Right lobe of liver (tissue), 6 donors: Measurements from ENCODE around the gene AGFG2. TPM values are rescaled to one million over a fixed set of nuclear protein-coding genes. Genes with fewer than 3 reads are reported as not detected.
"Not testable (repeated sequence)": the region's sequence is repeated elsewhere in the genome, so short reads cannot be mapped to it uniquely, and the experiment has no call there.

Experiments
- ATAC-seq, 4 donors: fragments of 200-7000 bp; cut with Tn5 transposase; one replicate each; pipeline ENCODE4 v1.9.1; 2020; ENCODE audit warnings: mild to moderate bottlenecking in 4 of 4, moderate library complexity in 4 of 4
- DNase-seq, 3 donors: peaks; one replicate each; pipeline ENCODE4 v3.0.0-alpha.2; 2020
- H3K27ac ChIP-seq, 3 donors: fragments of 200-600 bp; one replicate each; pipeline ENCODE4 v1.8.0; 2022
- H3K27me3 ChIP-seq, 2 donors: fragments of 200-600 bp; one replicate each; pipeline ENCODE4 v1.8.0; 2022
- H3K36me3 ChIP-seq, 4 donors: fragments of 200-600 bp; sonication (generic) in 1 of 4; one replicate each; pipeline versions ENCODE4 v1.5.1 to v1.8.0; 2017 to 2022; ENCODE audit warnings: control low read depth in 1 of 4
- H3K4me1 ChIP-seq, 4 donors: fragments of 200-600 bp; sonication (generic) in 1 of 4; one replicate each; pipeline versions ENCODE4 v1.5.1 to v1.8.0; 2017 to 2022; ENCODE audit warnings: control low read depth in 1 of 4
- H3K4me3 ChIP-seq, 3 donors: fragments of 200-600 bp; one replicate each; pipeline ENCODE4 v1.8.0; 2022
- H3K9me3 ChIP-seq, 4 donors: fragments of 200-600 bp; sonication (generic) in 1 of 4; one replicate each; pipeline versions ENCODE4 v1.5.1 to v1.8.0; 2017 to 2022; ENCODE audit warnings: control low read depth in 1 of 4
- POLR2A ChIP-seq: fragments of 450-650 bp; IDR thresholded peaks from one replicate; pipeline ENCODE4 v1.6.1; 2017; ENCODE audit warnings: antibody characterized with exemption, mild to moderate bottlenecking
- WGBS: methylation state at CpG from one replicate; pipeline ENCODE4 v1.1.6; 2018; ENCODE audit warnings: low coverage, low lambda C conversion rate; ENCODE audit not compliant: insufficient coverage; ENCODE audit errors: missing lambda C conversion rate; 5-methylcytosine and 5-hydroxymethylcytosine counted together
- intact Hi-C, 2 donors: fragments of 100-400 bp; cut with DNase I; formaldehyde crosslinking; loops; one replicate each; pipeline versions ENCODE4 v1.11.2 to v1.14.1; 2022
- total RNA-seq, 6 experiments: library from RNA; depleted of rRNA in 2 of 6; stranded (reverse); fragments of >200 nt in 2 of 6; fragmentation: NEBNext Ultra II Directional in 3 of 6; extraction: Animal tissue kit (Norgen Biotek cat#: 25700) in 3 of 6; gene quantifications; one replicate each; pipeline versions ENCODE4 v1.1.0 to v1.2.4, GENCODE V29; 2016 to 2023
- TF ChIP-seq, protein P1 (sequence below), 4 donors: fragments of 200-600 bp in 3 of 4; fragments of 450-650 bp in 1 of 4; IDR thresholded peaks; one replicate each; pipeline versions ENCODE4 v1.5.1 to v1.8.0; 2016 to 2022; ENCODE audit warnings: antibody characterized with exemption in 4 of 4, mild to moderate bottlenecking in 2 of 4
- donor health status: DM: no; HTN: yes; CAD: no.
- donor health status: DM: no; HTN: no; CAD: no.
- donor health status: DM: no; HTN: no; CAD: no.
- donor health status: DM: no; HTN: yes; CAD: no.
- donor health status: DM: no; HTN: yes; CAD: no.

The AGFG2 gene
- total RNA-seq, 6 experiments from 2014 or later = 52.9 to 86.3 (median 69.8) TPM

GRCh38 chr7:100492738-100493475 is 46.1 kb upstream of the AGFG2 start:
- H3K4me1 ChIP-seq = peaks cover 0 to 9% (median 3%) of the 10 kb centered on the region in 4 donors
- H3K9me3 ChIP-seq = no peaks in the 10 kb centered on the region
- peak overlapping the region in 2 of 3 donors; percentile 33 to 39 for H3K4me3 ChIP-seq
- 81% methylated on average over 5 of the region's 5 CpGs for WGBS
- peak overlapping the region in 1 of 3 donors; percentile 22 for H3K27ac ChIP-seq
- DNase-seq (no peak), ATAC-seq (no peak)
- H3K36me3 ChIP-seq = no peaks in the 10 kb centered on the region
- H3K27me3 ChIP-seq = no peaks in the 10 kb centered on the region
- TF ChIP-seq, protein P1, sequence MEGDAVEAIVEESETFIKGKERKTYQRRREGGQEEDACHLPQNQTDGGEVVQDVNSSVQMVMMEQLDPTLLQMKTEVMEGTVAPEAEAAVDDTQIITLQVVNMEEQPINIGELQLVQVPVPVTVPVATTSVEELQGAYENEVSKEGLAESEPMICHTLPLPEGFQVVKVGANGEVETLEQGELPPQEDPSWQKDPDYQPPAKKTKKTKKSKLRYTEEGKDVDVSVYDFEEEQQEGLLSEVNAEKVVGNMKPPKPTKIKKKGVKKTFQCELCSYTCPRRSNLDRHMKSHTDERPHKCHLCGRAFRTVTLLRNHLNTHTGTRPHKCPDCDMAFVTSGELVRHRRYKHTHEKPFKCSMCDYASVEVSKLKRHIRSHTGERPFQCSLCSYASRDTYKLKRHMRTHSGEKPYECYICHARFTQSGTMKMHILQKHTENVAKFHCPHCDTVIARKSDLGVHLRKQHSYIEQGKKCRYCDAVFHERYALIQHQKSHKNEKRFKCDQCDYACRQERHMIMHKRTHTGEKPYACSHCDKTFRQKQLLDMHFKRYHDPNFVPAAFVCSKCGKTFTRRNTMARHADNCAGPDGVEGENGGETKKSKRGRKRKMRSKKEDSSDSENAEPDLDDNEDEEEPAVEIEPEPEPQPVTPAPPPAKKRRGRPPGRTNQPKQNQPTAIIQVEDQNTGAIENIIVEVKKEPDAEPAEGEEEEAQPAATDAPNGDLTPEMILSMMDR (IDR thresholded peaks at IDR 0.05) = no peak
- intact Hi-C loops = no loop called here

GRCh38 chr7:100493476-100494264 is 45.3 kb upstream of the AGFG2 start:
- H3K36me3 ChIP-seq = no peaks in the 10 kb centered on the region
- DNase-seq = peak in 1 of 3 donors; percentile 67
- H3K4me1 ChIP-seq = peaks cover 0 to 9% (median 3%) of the 10 kb centered on the region in 4 donors
- H3K4me3 ChIP-seq = peak overlapping the region; percentile 32 to 39 (median 33)
- peak overlapping the region in 1 of 3 donors; percentile 22 for H3K27ac ChIP-seq
- TF ChIP-seq, protein P1 (IDR thresholded peaks at IDR 0.05) = peak in 2 of 4 donors; percentile 11 to 19
- no peak for TF ChIP-seq POLR2A
- WGBS = 36% methylated on average over 4 of the region's 56 CpGs
- intact Hi-C loops = no loop called here
- no peaks in the 10 kb centered on the region for H3K27me3 ChIP-seq
- ATAC-seq = peak; percentile 74 to 86 (median 80)
- H3K9me3 ChIP-seq = no peaks in the 10 kb centered on the region

DNA sequence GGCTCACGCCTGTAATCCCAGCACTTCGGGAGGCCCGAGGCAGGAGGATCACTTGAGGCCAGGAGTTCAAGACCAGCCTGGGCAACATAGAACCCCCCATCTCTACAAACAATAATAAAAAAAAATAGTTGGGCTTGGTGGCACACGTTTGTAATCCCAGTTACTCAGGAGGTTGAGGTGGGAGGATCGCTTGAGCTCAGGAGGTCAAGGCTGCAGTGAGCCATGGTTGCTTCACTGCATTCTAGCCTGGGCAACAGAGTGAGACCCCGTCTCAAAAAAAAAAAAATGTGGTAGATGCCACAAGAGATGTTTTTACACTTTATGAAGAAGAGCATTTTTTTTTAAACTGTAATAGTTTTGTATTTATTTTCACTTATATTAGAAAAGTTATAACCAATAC is 42.5 kb upstream of the AGFG2 start:
- H3K27me3 ChIP-seq = no peaks in the 10 kb centered on the region
- no peak overlapping the region for H3K27ac ChIP-seq
- intact Hi-C loops = no loop called here
- H3K4me3 ChIP-seq = no peak overlapping the region
- no peaks in the 10 kb centered on the region for H3K36me3 ChIP-seq
- TF ChIP-seq, protein P1 (IDR thresholded peaks at IDR 0.05) = no peak
- TF ChIP-seq POLR2A = no peak
- 67% methylated on average over 6 of the region's 6 CpGs for WGBS
- DNase-seq (no peak), ATAC-seq (no peak)
- no peaks in the 10 kb centered on the region for H3K9me3 ChIP-seq
- peaks cover 0 to 9% (median 3%) of the 10 kb centered on the region in 4 donors for H3K4me1 ChIP-seq

GRCh38 chr7:100500743-100501142 is 38.3 kb upstream of the AGFG2 start:
- H3K27me3 ChIP-seq, H3K4me1 ChIP-seq, H3K9me3 ChIP-seq, H3K36me3 ChIP-seq, intact Hi-C loops, H3K4me3 ChIP-seq, H3K27ac ChIP-seq, DNase-seq, ATAC-seq: not testable (repeated sequence)
- WGBS = 100% methylated on average over 2 of the region's 2 CpGs

GRCh38 chr7:100504031-100504430 is 35.0 kb upstream of the AGFG2 start:
- H3K27me3 ChIP-seq, intact Hi-C loops, DNase-seq, H3K36me3 ChIP-seq, H3K9me3 ChIP-seq, H3K4me1 ChIP-seq, ATAC-seq, H3K27ac ChIP-seq, H3K4me3 ChIP-seq: not testable (repeated sequence)
- 91% methylated on average over 3 of the region's 3 CpGs for WGBS
